Mammary epithelial cell (primary cell): ENCODE measurements around the gene EGFL8.

Source experiments
- CTCF ChIP-seq, 2 donors: IDR thresholded peaks in 1 of 2; conservative IDR thresholded peaks in 1 of 2; 2 replicates each; pipeline ENCODE4 v1.5.1; 2011 to 2012; ENCODE audit warnings: inconsistent platforms in 2 of 2, low read length in 2 of 2, mild to moderate bottlenecking in 2 of 2, control low read depth in 1 of 2, low read depth in 1 of 2; ENCODE audit not compliant: insufficient read depth in 1 of 2; ENCODE audit errors: extremely low read depth in 1 of 2
- EZH2 ChIP-seq: IDR thresholded peaks from 2 replicates; pipeline ENCODE4 v1.6.1; 2012; ENCODE audit warnings: low read length, inconsistent platforms, borderline replicate concordance

GRCh38 chr6:32190054-32190851 is 25.9 kb downstream of the EGFL8 start, which contains the start of gene PBX2:
- TF ChIP-seq CTCF (conservative IDR thresholded peaks at IDR 0.05 in 1 of 2, IDR thresholded peaks at IDR 0.05 in 1 of 2; ENCODE audit: extremely low read depth in 1 of 2, insufficient read depth in 1 of 2, low read depth in 1 of 2, low read length in 2 of 2) (no peak), EZH2 (no peak)
